A549 (cell line): ENCODE results near the gene PARM1. TPM values are rescaled to one million over a fixed set of nuclear protein-coding genes. Genes with fewer than 3 reads are reported as not detected.

Source experiments
- ATAC-seq, 2 experiments: fragments of 200-7000 bp in 1 of 2; fragments of >200 bp in 1 of 2; cut with Nextera tagmentation in 1 of 2; cut with Tn5 transposase in 1 of 2; 3 replicates each; pipeline versions ENCODE4 v1.8.0 to v1.9.1; 2018 to 2020; ENCODE audit warnings: mild to moderate bottlenecking in 1 of 2, moderate library complexity in 1 of 2
- CTCF ChIA-PET: fragments of 300-600 bp; sonication (Branson Sonifier 250); formaldehyde crosslinking; extraction: SDS; loops from one replicate; lab custom pipeline; 2021; ENCODE audit warnings: antibody characterized with exemption, inconsistent platforms; lab: Yijun Ruan, JAX
- POLR2A ChIA-PET: fragments of 350-600 bp; formaldehyde crosslinking; extraction: SDS; loops from one replicate; lab custom pipeline; 2021; ENCODE audit warnings: antibody characterized with exemption, inconsistent platforms; lab: Yijun Ruan, JAX
- DNase-seq, 2 experiments: peaks; one replicate each; pipeline versions ENCODE4 v3.0.0 to v3.0.0-alpha.2; 2011 to 2016; ENCODE audit warnings: low read depth in 1 of 2, low spot score in 1 of 2
- FAIRE-seq: peaks from 2 replicates; lab custom pipeline; 2011; peaks lifted over from hg19 to GRCh38; lab: Jason Lieb, UNC
- H3K27ac ChIP-seq, 2 experiments: fragments of >200 bp; sonication (Bioruptor Twin); formaldehyde crosslinking; 3 replicates each; pipeline ENCODE4 v1.5.1; 2016 to 2017
- H3K4me1 ChIP-seq: fragments of >200 bp; sonication (Bioruptor Twin); formaldehyde crosslinking; 3 replicates; pipeline ENCODE4 v1.6.1; 2016
- H3K4me2 ChIP-seq: fragments of >200 bp; sonication (Bioruptor Twin); formaldehyde crosslinking; 3 replicates; pipeline ENCODE4 v1.6.1; 2016
- H3K4me3 ChIP-seq: fragments of >200 bp; sonication (Bioruptor Twin); formaldehyde crosslinking; 3 replicates; pipeline ENCODE4 v1.5.1; 2016
- H3K9me3 ChIP-seq: fragments of >200 bp; sonication (Bioruptor Twin); formaldehyde crosslinking; 3 replicates; pipeline ENCODE4 v1.6.1; 2016
- ATOH8 ChIP-seq: fragments of 250-450 bp; sonication (Bioruptor Pico); IDR thresholded peaks from 2 replicates; pipeline ENCODE4 v1.5.0; 2020; ENCODE audit warnings: low read depth, mild to moderate bottlenecking, moderate library complexity
- BHLHE40 ChIP-seq: IDR thresholded peaks from 2 replicates; pipeline ENCODE4 v1.6.1; 2012; ENCODE audit warnings: low read depth, low read length, inconsistent platforms
- CBX2 ChIP-seq: fragments of 200-600 bp; sonication (generic); IDR thresholded peaks from 2 replicates; pipeline ENCODE4 v1.6.1; 2016; ENCODE audit warnings: low read depth, mild to moderate bottlenecking, borderline replicate concordance
- CTCF ChIP-seq: fragments of >200 bp; sonication (Bioruptor Twin); formaldehyde crosslinking; IDR thresholded peaks from 3 replicates; pipeline ENCODE4 v1.5.1; 2016
- EHMT2 ChIP-seq: fragments of 200-600 bp; sonication (generic); IDR thresholded peaks from 2 replicates; pipeline ENCODE4 v1.6.1; 2016; ENCODE audit warnings: antibody characterized with exemption, low read depth, mild to moderate bottlenecking, moderate library complexity
- ESRRA ChIP-seq: fragments of 150-350 bp; IDR thresholded peaks from 2 replicates; pipeline ENCODE4 v1.6.1; 2014; ENCODE audit warnings: mild to moderate bottlenecking, low read length, borderline replicate concordance
- FOSB ChIP-seq: fragments of 250-450 bp; sonication (Bioruptor Pico); IDR thresholded peaks from 2 replicates; pipeline ENCODE4 v1.5.0; 2020; ENCODE audit warnings: mild to moderate bottlenecking, moderate library complexity
- HOXA7 ChIP-seq: fragments of 250-450 bp; sonication (Bioruptor Pico); IDR thresholded peaks from 2 replicates; pipeline ENCODE4 v1.5.0; 2020; ENCODE audit warnings: mild to moderate bottlenecking, moderate library complexity
- HOXB13 ChIP-seq: fragments of 250-450 bp; sonication (Bioruptor Pico); IDR thresholded peaks from 2 replicates; pipeline ENCODE4 v1.5.0; 2020; ENCODE audit warnings: low read depth, mild to moderate bottlenecking, moderate library complexity
- JUN ChIP-seq, 2 experiments: fragments of >200 bp; sonication (Bioruptor Twin); formaldehyde crosslinking; IDR thresholded peaks; 2 replicates in 1 of 2; 3 replicates in 1 of 2; pipeline ENCODE4 v1.6.1; 2016 to 2017
- JUNB ChIP-seq: fragments of >200 bp; sonication (Bioruptor Twin); formaldehyde crosslinking; IDR thresholded peaks from 2 replicates; pipeline ENCODE4 v1.6.1; 2016
- KDM1A ChIP-seq: fragments of 200-600 bp; sonication (generic); IDR thresholded peaks from 2 replicates; pipeline ENCODE4 v1.6.1; 2016; ENCODE audit warnings: low read depth, mild to moderate bottlenecking
- MAZ ChIP-seq: fragments of 150-350 bp; IDR thresholded peaks from 2 replicates; pipeline ENCODE4 v1.6.1; 2014; ENCODE audit warnings: antibody characterized with exemption, low read depth, low read length, borderline replicate concordance
- NPAS2 ChIP-seq: fragments of 250-450 bp; sonication (Bioruptor Pico); IDR thresholded peaks from 2 replicates; pipeline ENCODE4 v1.8.0; 2022; ENCODE audit warnings: mild to moderate bottlenecking, moderate library complexity, borderline replicate concordance
- NR3C1 ChIP-seq: fragments of >200 bp; sonication (Bioruptor Twin); formaldehyde crosslinking; IDR thresholded peaks from 3 replicates; pipeline ENCODE4 v1.6.1; 2017
- PBX3 ChIP-seq: IDR thresholded peaks from 2 replicates; pipeline ENCODE4 v1.6.1; 2012
- PHF8 ChIP-seq: fragments of 200-600 bp; sonication (generic); IDR thresholded peaks from 2 replicates; pipeline ENCODE4 v1.6.1; 2016; ENCODE audit warnings: low read depth, mild to moderate bottlenecking, antibody characterized with exemption, moderate library complexity, borderline replicate concordance
- POLR2A ChIP-seq: IDR thresholded peaks from 2 replicates; pipeline ENCODE4 v1.6.1; 2012; ENCODE audit warnings: mild to moderate bottlenecking, low read length
- POLR2AphosphoS2 ChIP-seq: conservative IDR thresholded peaks from 2 replicates; pipeline ENCODE4 v1.6.1; 2012; ENCODE audit warnings: low read length, improper control_type of control experiment, inconsistent platforms
- RARB ChIP-seq: fragments of 250-450 bp; sonication (Bioruptor Pico); IDR thresholded peaks from 2 replicates; pipeline ENCODE4 v1.8.0; 2021; ENCODE audit warnings: mild to moderate bottlenecking, moderate library complexity
- RCOR1 ChIP-seq: fragments of 150-350 bp; IDR thresholded peaks from 2 replicates; pipeline ENCODE4 v1.6.1; 2014; ENCODE audit warnings: antibody characterized with exemption, low read length, low read depth
- REST ChIP-seq: fragments of 200-600 bp; sonication (generic); IDR thresholded peaks from 2 replicates; pipeline ENCODE4 v1.6.1; 2016; ENCODE audit warnings: antibody characterized with exemption, mild to moderate bottlenecking, moderate library complexity
- RFX5 ChIP-seq: fragments of 450-650 bp; IDR thresholded peaks from 2 replicates; pipeline ENCODE4 v1.7.1; 2014; ENCODE audit warnings: antibody characterized with exemption, mild to moderate bottlenecking, moderate library complexity
- SMC3 ChIP-seq: fragments of >200 bp; sonication (Bioruptor Twin); formaldehyde crosslinking; IDR thresholded peaks from 3 replicates; pipeline ENCODE4 v1.6.1; 2018; ENCODE audit warnings: inconsistent platforms
- SREBF2 ChIP-seq: fragments of 450-650 bp; IDR thresholded peaks from 2 replicates; pipeline ENCODE4 v1.6.1; 2014; ENCODE audit warnings: mild to moderate bottlenecking, moderate library complexity
- USF2 ChIP-seq: fragments of 450-650 bp; IDR thresholded peaks from 2 replicates; pipeline ENCODE4 v1.6.1; 2014; ENCODE audit warnings: antibody characterized with exemption
- ZNF302 ChIP-seq: fragments of 250-450 bp; sonication (Bioruptor Pico); IDR thresholded peaks from 2 replicates; pipeline ENCODE4 v1.9.0; 2021; ENCODE audit warnings: inconsistent platforms, mild to moderate bottlenecking, moderate library complexity
- ZSCAN20 ChIP-seq: fragments of 250-450 bp; sonication (Bioruptor Pico); IDR thresholded peaks from 2 replicates; pipeline ENCODE4 v1.8.0; 2022; ENCODE audit warnings: mild to moderate bottlenecking, moderate library complexity
- WGBS: methylation state at CpG from one replicate; pipeline ENCODE4 v1.1.6; 2017; ENCODE audit errors: missing lambda C conversion rate; 5-methylcytosine and 5-hydroxymethylcytosine counted together
- polyA plus RNA-seq, 4 experiments: library from polyadenylated mRNA; depleted of rRNA in 3 of 4; stranded (reverse); fragments of >200 nt; fragmentation: RNase III in 1 of 4; extraction: RNeasy Plus Mini Kit Qiagen cat#74134 plus additional on column Dnase treatment in 1 of 4; gene quantifications; 2 replicates in 3 of 4; 3 replicates in 1 of 4; pipeline ENCODE4 v1.2.3, GENCODE V29; 2011 to 2017

Gene PARM1
- polyA plus RNA-seq, 2 of the 4 experiments (the other 2 are of a cell fraction): 0.37 to 2.5 TPM

- FAIRE-seq (no peak), ATAC-seq (no peak), DNase-seq (no peak)
- Histone ChIP-seq H3K9me3 (no peaks in the 10 kb centered on the region), H3K4me1 (no peaks in the 10 kb centered on the region), H3K4me2 (no peak overlapping the region), H3K27ac (no peak overlapping the region), H3K4me3 (no peak overlapping the region)
- ChIA-PET CTCF (interaction anchor here (1.0 to 1.9 kb wide), 2 partner anchors 13 to 45 kb away, joined by 4 to 5 read pairs; partner anchors contain the start of gene PARM1), POLR2A (no interaction called here)
- TF ChIP-seq MAZ (no peak), HOXA7 (CRISPR knock-in tag) (no peak), RFX5 (no peak), ZSCAN20 (CRISPR knock-in tag) (no peak), FOSB (CRISPR knock-in tag) (no peak), PHF8 (no peak), RCOR1 (no peak), JUN (IDR thresholded peaks at IDR 0.05) (no peak), BHLHE40 (no peak), KDM1A (no peak), ATOH8 (CRISPR knock-in tag) (no peak), ESRRA (no peak), EHMT2 (no peak), SMC3 (no peak), ZNF302 (CRISPR knock-in tag) (no peak), REST (no peak), HOXB13 (CRISPR knock-in tag) (no peak), NR3C1 (no peak)
- WGBS: 68% methylated on average over 6 of the region's 6 CpGs
These were observed 13.1 kb upstream of the PARM1 start for GRCh38 chr4:74919783-74920182.

GRCh38 chr4:74920704-74921103 lies 12.2 kb upstream of the PARM1 start:
- H3K4me1 ChIP-seq: no peaks in the 10 kb centered on the region
- no peak overlapping the region for H3K4me3 ChIP-seq
- ChIA-PET CTCF (interaction anchor here (1.0 kb wide), 1 partner anchor 46 kb away, joined by 4 read pairs; no protein-coding TSS in a partner anchor), POLR2A (no interaction called here)
- WGBS: 41% methylated on average over 3 of the region's 3 CpGs
- H3K9me3 ChIP-seq: no peaks in the 10 kb centered on the region
- DNase-seq: no peak
- ATAC-seq: no peak
- no peak for FAIRE-seq
- H3K27ac ChIP-seq: no peak overlapping the region
- H3K4me2 ChIP-seq: no peak overlapping the region
- TF ChIP-seq USF2 (no peak), RARB (no peak), POLR2A (no peak), PHF8 (no peak), ZNF302 (CRISPR knock-in tag) (no peak), SREBF2 (no peak), NPAS2 (CRISPR knock-in tag) (no peak), PBX3 (no peak), JUNB (no peak), CTCF (no peak), POLR2AphosphoS2 (no peak), CBX2 (no peak), KDM1A (no peak), ATOH8 (CRISPR knock-in tag) (no peak), RCOR1 (no peak)
